HG03159 (cell line): ENCODE data around the gene UBD.
A peak's percentile ranks its signal among the peaks of the same experiment; 100 is the strongest.

ENCODE experiments used
- ATAC-seq: cut with Tn5 transposase; IDR thresholded peaks from one replicate; pipeline ENCODE4 v1.9.1; 2021; ENCODE audit warnings: mild to moderate bottlenecking, moderate library complexity; ENCODE audit not compliant: unreplicated experiment

Gene UBD

GRCh38 chr6:29559524-29560287 lies at the start of gene UBD:
TSS of gene UBD (minus strand) at chr6:29559732. CDS start at chr6:29559701, 31 bp downstream.
- ATAC-seq: no peak

GRCh38 chr6:29608131-29608530 lies 48.6 kb upstream of the UBD start:
- no peak for ATAC-seq

GRCh38 chr6:29603930-29604329 lies 44.4 kb upstream of the UBD start:
- ATAC-seq: no peak

GRCh38 chr6:29603456-29603855 lies 43.9 kb upstream of the UBD start:
- ATAC-seq: no peak

- ATAC-seq: no peak
Observed at GRCh38 chr6:29602564-29603361, 43.2 kb upstream of the UBD start.

- no peak for ATAC-seq
Observed at GRCh38 chr6:29598172-29598747, 38.7 kb upstream of the UBD start.

- no peak for ATAC-seq
Observed at GRCh38 chr6:29597184-29597583, 37.7 kb upstream of the UBD start.

- ATAC-seq: no peak
Observed at GRCh38 chr6:29596381-29596900, 36.9 kb upstream of the UBD start.

GRCh38 chr6:29593199-29593855 lies 33.8 kb upstream of the UBD start:
- no peak for ATAC-seq

GRCh38 chr6:29591677-29592076 lies 32.1 kb upstream of the UBD start:
- no peak for ATAC-seq

GRCh38 chr6:29590218-29590808 lies 30.8 kb upstream of the UBD start:
- ATAC-seq: no peak

- peak; percentile 52 for ATAC-seq
Observed at GRCh38 chr6:29589423-29590048, 30.0 kb upstream of the UBD start.

- no peak for ATAC-seq
Observed at GRCh38 chr6:29584821-29585220, 25.3 kb upstream of the UBD start, which contains the start of gene OR2H2. TSS of gene OR2H2 (plus strand) at chr6:29585121. CDS start at chr6:29587945, 2,824 bp downstream.

GRCh38 chr6:29577544-29577943 lies 18.0 kb upstream of the UBD start:
- ATAC-seq: no peak

GRCh38 chr6:29576056-29576455 lies 16.5 kb upstream of the UBD start:
- no peak for ATAC-seq

- ATAC-seq: no peak
Observed at GRCh38 chr6:29567991-29568390, 8.5 kb upstream of the UBD start.

GRCh38 chr6:29567541-29567940 lies 8.0 kb upstream of the UBD start:
- no peak for ATAC-seq

GRCh38 chr6:29566856-29567255 lies 7.3 kb upstream of the UBD start:
- no peak for ATAC-seq

- ATAC-seq: no peak
Observed at GRCh38 chr6:29564875-29565274, 5.3 kb upstream of the UBD start.

GRCh38 chr6:29563435-29563965 lies 4.0 kb upstream of the UBD start:
- no peak for ATAC-seq
